ENCODE data around the gene RASGRF1.
"Not testable (repeated sequence)": the region's sequence is repeated elsewhere in the genome, so short reads cannot be mapped to it uniquely, and the experiment has no call there.

Gene RASGRF1

DNA sequence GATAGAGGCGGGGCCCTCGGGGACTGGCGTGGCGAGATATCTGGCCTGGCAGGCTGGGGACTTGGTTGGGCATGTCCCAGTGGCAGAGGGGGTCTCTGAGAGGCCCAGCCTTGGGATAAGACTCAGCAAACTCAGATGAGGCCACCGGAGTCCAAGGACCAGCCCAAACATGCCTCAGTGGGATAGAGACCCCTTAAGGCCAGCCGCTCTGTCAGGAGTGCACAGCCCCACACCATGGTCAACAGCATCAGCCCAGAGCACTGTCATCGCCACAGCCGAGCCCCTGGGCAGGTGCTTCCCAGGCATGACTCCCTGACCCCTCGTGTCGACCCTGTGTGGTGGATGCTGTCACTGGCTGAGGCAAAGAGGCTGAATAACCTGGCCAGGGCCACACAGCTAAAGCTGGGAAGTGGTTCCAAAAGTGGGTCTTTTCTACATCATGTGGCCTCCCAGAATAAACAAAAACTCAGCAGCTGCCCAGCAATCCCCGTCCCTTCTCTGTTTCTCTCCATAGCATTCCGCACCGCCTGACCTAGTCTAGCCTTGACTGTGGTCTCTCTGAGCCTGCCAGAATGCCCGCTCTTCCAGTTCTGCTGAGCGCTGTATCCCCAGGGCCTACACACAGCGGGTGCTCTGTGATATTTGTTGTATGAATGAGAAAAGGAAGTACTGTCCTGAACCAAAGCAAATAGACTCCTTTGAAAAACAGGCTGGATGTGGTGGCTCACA, 160.9 kb downstream of the RASGRF1 start (continued):
- TF ChIP-seq, protein P1, sequence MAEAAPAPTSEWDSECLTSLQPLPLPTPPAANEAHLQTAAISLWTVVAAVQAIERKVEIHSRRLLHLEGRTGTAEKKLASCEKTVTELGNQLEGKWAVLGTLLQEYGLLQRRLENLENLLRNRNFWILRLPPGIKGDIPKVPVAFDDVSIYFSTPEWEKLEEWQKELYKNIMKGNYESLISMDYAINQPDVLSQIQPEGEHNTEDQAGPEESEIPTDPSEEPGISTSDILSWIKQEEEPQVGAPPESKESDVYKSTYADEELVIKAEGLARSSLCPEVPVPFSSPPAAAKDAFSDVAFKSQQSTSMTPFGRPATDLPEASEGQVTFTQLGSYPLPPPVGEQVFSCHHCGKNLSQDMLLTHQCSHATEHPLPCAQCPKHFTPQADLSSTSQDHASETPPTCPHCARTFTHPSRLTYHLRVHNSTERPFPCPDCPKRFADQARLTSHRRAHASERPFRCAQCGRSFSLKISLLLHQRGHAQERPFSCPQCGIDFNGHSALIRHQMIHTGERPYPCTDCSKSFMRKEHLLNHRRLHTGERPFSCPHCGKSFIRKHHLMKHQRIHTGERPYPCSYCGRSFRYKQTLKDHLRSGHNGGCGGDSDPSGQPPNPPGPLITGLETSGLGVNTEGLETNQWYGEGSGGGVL (tag by site-specific recombination; IDR thresholded peaks at IDR 0.05): no peak
- TF ChIP-seq ZNF747 (tag by site-specific recombination; IDR thresholded peaks at IDR 0.05) (no peak), ZNF48 (tag by site-specific recombination; IDR thresholded peaks at IDR 0.05) (no peak)

DNA sequence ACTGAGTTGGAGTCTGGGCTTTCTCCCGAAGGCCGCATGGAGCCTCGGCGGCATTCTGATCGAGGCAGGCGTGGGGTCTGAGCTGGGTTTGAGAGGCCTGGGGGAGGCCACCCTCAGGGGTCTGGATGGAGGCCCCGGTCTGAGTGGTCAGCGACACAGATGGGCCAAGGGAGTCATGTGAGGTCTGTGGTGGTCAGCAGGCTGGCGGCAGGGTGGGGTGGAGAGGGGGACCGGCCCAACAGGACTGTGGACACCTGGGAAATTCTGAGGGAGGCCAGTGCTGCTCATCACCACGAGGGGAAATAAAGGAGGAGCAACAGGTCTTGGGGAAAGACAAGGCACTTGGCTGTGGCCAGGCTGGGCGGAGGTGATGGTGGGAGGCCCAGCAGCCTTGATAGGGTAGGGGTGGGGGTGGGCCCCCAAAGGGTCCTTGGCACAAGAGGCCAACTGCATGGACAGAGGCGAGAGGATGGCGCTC, 161.9 kb downstream of the RASGRF1 start:
- H3K4me1 ChIP-seq (ENCODE audit: control insufficient read depth, insufficient read depth, low read length): no peaks in the 10 kb centered on the region; the same call in 1 of the 2 replicates
- peaks cover 0 to 51% of the 10 kb centered on the region in 2 experiments; a peak in 1 of 3 replicates for H3K36me3 ChIP-seq (ENCODE audit: control insufficient read depth in 2 of 2, insufficient read depth in 1 of 2, low read length in 2 of 2)
- no peak for TF ChIP-seq ZNF354C (tag by site-specific recombination; IDR thresholded peaks at IDR 0.05; ENCODE audit: borderline replicate concordance, low read depth)
- no peak for TF ChIP-seq ZNF416 (tag by site-specific recombination; IDR thresholded peaks at IDR 0.05)
- no peak for TF ChIP-seq ZNF174 (tag by site-specific recombination; IDR thresholded peaks at IDR 0.05)
- TF ChIP-seq, protein P2, sequence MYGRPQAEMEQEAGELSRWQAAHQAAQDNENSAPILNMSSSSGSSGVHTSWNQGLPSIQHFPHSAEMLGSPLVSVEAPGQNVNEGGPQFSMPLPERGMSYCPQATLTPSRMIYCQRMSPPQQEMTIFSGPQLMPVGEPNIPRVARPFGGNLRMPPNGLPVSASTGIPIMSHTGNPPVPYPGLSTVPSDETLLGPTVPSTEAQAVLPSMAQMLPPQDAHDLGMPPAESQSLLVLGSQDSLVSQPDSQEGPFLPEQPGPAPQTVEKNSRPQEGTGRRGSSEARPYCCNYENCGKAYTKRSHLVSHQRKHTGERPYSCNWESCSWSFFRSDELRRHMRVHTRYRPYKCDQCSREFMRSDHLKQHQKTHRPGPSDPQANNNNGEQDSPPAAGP (tag by site-specific recombination; IDR thresholded peaks at IDR 0.05): no peak
- TF ChIP-seq SCRT1 (tag by site-specific recombination; IDR thresholded peaks at IDR 0.05; ENCODE audit: borderline replicate concordance): peak; percentile 84; the same call in 1 of the 2 replicates
- no peak for TF ChIP-seq ZNF423 (tag by site-specific recombination; IDR thresholded peaks at IDR 0.05)
- TF ChIP-seq ZNF133 (tag by site-specific recombination; IDR thresholded peaks at IDR 0.05): no peak
- no peak for TF ChIP-seq ZBTB8A (tag by site-specific recombination; IDR thresholded peaks at IDR 0.05)
- no peak for TF ChIP-seq ZSCAN30 (tag by site-specific recombination; IDR thresholded peaks at IDR 0.05)
- TF ChIP-seq ZNF677 (tag by site-specific recombination; IDR thresholded peaks at IDR 0.05): no peak
- TF ChIP-seq ZNF548 (tag by site-specific recombination; IDR thresholded peaks at IDR 0.05): no peak
- no peak for TF ChIP-seq TRIM28 (IDR thresholded peaks at IDR 0.05; ENCODE audit: borderline replicate concordance, low read length)
- no peak for TF ChIP-seq ZNF837 (tag by site-specific recombination; IDR thresholded peaks at IDR 0.05)
- TF ChIP-seq MYNN (tag by site-specific recombination; IDR thresholded peaks at IDR 0.05; ENCODE audit: borderline replicate concordance): no peak
- TF ChIP-seq, protein P3, sequence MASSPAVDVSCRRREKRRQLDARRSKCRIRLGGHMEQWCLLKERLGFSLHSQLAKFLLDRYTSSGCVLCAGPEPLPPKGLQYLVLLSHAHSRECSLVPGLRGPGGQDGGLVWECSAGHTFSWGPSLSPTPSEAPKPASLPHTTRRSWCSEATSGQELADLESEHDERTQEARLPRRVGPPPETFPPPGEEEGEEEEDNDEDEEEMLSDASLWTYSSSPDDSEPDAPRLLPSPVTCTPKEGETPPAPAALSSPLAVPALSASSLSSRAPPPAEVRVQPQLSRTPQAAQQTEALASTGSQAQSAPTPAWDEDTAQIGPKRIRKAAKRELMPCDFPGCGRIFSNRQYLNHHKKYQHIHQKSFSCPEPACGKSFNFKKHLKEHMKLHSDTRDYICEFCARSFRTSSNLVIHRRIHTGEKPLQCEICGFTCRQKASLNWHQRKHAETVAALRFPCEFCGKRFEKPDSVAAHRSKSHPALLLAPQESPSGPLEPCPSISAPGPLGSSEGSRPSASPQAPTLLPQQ (tag by site-specific recombination; IDR thresholded peaks at IDR 0.05): no peak
- peak; percentile 93 for TF ChIP-seq SCRT2 (tag by site-specific recombination; IDR thresholded peaks at IDR 0.05)
- TF ChIP-seq ZNF791 (tag by site-specific recombination; IDR thresholded peaks at IDR 0.05): no peak
- H3K9me3 ChIP-seq (ENCODE audit: control insufficient read depth, insufficient read depth, low read depth, low read length): no peaks in the 10 kb centered on the region
- ChIA-PET CTCF (no interaction called here), POLR2A (interaction anchor here (0.6 kb wide), 1 partner anchor 65 kb away, joined by 5 read pairs; no protein-coding TSS in a partner anchor)
- H3K27ac ChIP-seq (ENCODE audit: extremely low read depth, low read depth, low read length): no peak overlapping the region
- H3K4me3 ChIP-seq (ENCODE audit: low read depth, low read length): no peak overlapping the region

DNA sequence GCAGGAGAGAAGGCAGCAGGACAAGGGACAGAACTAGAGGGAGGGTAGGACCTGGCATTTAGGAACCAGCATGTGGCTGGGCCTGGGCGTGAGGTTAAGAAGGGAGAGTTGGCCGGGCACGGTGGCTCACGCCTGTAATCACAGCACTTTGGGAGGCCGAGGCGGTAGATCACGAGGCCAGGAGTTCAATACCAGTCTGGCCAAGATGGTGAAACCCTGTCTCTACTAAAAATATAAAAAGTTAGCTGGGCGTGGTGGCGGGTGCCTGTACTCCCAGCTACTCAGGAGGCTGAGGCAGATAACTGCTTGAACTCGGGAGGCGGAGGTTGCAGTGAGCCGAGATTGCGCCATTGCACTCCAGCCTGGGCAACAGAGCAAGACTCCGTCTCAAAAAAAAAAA, 162.4 kb downstream of the RASGRF1 start:
- H3K36me3 ChIP-seq (ENCODE audit: control insufficient read depth in 2 of 2, insufficient read depth in 1 of 2, low read length in 2 of 2): peaks cover 0 to 48% of the 10 kb centered on the region in 2 experiments; a peak in 2 of 3 replicates
- H3K27ac ChIP-seq (ENCODE audit: extremely low read depth, low read depth, low read length); H3K4me3 ChIP-seq (ENCODE audit: low read depth, low read length); H3K9me3 ChIP-seq (ENCODE audit: control insufficient read depth, insufficient read depth, low read depth, low read length); CTCF ChIA-PET; H3K4me1 ChIP-seq (ENCODE audit: control insufficient read depth, insufficient read depth, low read length): not testable (repeated sequence)
- POLR2A ChIA-PET: interaction anchor here (0.6 kb wide), 1 partner anchor 66 kb away, joined by 5 read pairs; no protein-coding TSS in a partner anchor

Measured in HEK293 (cell line).